ENCODE measurements around the gene PRR35.

DNA sequence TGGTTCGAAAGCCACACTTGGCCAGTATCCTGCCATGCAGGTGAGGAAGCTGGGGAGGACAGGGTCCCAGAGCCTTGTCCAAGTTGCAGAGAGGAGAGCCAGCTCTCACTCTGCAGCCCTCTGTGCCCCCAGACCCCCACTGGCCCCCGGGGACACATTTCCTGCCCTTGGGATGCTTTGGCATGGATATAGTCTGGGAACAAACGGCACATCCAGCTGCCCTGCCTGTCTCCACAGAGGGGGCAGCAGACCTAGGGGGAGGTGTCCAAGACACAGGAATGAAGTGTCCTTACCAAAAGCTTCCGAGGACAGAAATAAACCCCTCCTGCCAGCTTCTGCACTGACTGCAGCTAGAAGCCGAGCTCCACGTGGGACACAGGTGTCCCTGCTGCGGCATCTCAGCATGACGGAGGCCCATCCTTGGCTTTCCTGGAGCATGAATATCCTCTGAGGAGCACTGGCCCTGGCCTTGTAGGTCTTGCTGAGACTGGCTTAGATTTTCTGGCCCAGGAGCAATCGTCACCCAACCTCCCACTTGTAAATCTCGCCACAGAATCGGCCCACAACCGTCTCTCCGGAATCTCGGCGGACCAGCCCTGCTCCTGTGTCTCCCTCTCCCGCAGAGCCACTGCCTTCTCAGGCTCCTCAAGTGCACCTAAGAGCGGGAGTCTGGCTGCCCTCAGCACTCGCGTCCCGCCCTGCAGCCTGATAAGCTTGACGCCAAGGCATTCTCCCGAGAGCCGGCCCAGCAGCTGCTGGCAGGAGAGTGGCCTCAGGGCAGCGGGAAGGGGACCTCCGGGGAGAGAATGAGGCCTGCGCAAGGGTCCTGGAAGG is 33.8 kb upstream of the PRR35 start:
- TF ChIP-seq, protein P1, sequence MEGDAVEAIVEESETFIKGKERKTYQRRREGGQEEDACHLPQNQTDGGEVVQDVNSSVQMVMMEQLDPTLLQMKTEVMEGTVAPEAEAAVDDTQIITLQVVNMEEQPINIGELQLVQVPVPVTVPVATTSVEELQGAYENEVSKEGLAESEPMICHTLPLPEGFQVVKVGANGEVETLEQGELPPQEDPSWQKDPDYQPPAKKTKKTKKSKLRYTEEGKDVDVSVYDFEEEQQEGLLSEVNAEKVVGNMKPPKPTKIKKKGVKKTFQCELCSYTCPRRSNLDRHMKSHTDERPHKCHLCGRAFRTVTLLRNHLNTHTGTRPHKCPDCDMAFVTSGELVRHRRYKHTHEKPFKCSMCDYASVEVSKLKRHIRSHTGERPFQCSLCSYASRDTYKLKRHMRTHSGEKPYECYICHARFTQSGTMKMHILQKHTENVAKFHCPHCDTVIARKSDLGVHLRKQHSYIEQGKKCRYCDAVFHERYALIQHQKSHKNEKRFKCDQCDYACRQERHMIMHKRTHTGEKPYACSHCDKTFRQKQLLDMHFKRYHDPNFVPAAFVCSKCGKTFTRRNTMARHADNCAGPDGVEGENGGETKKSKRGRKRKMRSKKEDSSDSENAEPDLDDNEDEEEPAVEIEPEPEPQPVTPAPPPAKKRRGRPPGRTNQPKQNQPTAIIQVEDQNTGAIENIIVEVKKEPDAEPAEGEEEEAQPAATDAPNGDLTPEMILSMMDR (IDR thresholded peaks at IDR 0.05) = no peak
- TF ChIP-seq POLR2AphosphoS5 (IDR thresholded peaks at IDR 0.05) = no peak

All from sigmoid colon (tissue), 4 donors.